Measurements from ENCODE around the gene OTOG.

DNA sequence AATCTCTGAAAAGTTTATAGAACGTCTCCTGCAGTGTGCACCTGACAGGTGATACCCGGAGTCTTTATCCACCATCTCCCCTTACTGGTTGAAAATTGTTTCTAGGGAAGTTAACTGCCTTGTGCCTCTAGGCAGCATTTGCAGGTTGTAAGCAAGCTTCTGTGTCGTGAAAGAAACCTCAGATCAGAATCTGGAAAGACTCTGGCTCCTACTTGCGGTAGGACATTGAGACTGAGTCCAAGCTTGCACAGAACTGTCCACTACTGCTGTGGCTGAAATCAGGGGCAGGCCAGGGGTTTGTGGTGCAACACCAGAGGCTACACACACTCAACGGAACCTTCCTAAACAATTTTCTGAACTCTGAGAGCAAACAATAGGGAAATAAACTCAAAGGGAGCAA, 137.5 kb downstream of the OTOG start:
- TF ChIP-seq, protein P1, sequence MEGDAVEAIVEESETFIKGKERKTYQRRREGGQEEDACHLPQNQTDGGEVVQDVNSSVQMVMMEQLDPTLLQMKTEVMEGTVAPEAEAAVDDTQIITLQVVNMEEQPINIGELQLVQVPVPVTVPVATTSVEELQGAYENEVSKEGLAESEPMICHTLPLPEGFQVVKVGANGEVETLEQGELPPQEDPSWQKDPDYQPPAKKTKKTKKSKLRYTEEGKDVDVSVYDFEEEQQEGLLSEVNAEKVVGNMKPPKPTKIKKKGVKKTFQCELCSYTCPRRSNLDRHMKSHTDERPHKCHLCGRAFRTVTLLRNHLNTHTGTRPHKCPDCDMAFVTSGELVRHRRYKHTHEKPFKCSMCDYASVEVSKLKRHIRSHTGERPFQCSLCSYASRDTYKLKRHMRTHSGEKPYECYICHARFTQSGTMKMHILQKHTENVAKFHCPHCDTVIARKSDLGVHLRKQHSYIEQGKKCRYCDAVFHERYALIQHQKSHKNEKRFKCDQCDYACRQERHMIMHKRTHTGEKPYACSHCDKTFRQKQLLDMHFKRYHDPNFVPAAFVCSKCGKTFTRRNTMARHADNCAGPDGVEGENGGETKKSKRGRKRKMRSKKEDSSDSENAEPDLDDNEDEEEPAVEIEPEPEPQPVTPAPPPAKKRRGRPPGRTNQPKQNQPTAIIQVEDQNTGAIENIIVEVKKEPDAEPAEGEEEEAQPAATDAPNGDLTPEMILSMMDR (IDR thresholded peaks at IDR 0.05; ENCODE audit: low read depth, low read length), result no peak
- TF ChIP-seq POLR2A (IDR thresholded peaks at IDR 0.05; ENCODE audit: extremely low read depth, insufficient read length), result no peak
- no peak for TF ChIP-seq MYC (IDR thresholded peaks at IDR 0.05; ENCODE audit: low read depth, low read length)

All from NB4 (cell line).